Astrocyte (in vitro differentiated cells and primary cell): Measurements from ENCODE around the gene LMBR1L.

Source experiments
- CTCF ChIP-seq: IDR thresholded peaks from 2 replicates; pipeline ENCODE4 v1.5.1; 2011; ENCODE audit warnings: low read depth, mild to moderate bottlenecking, inconsistent platforms, low read length, moderate library complexity; ENCODE audit not compliant: insufficient read depth
- EZH2 ChIP-seq: IDR thresholded peaks from 2 replicates; pipeline ENCODE4 v1.6.1; 2012; ENCODE audit warnings: mild to moderate bottlenecking, low read length, inconsistent platforms; ENCODE audit not compliant: insufficient read depth

DNA sequence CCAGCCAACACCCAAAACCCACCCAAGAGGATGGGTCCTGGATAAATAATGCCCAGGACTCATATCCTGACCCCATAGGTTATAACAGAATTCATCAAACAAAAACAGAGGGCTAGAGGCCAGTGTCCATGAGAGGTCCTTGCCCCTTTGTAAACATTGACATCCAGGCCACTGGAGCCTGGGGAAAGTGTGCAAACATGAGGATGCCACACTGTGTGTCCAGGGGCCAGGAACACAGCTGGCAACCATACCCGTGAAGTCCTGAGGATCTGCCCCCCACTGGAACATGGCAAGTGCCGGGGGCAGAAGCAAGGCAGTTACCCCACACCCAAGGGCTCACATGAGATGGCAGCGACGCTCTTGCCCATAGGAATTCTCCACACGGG lies 45.9 kb downstream of the LMBR1L start:
- TF ChIP-seq CTCF = no peak
- TF ChIP-seq EZH2 = no peak
